HCT116 (cell line): ENCODE results near the gene PPP1R37. TPM values are rescaled to one million over a fixed set of nuclear protein-coding genes. Genes with fewer than 3 reads are reported as not detected.
A peak's percentile ranks its signal among the peaks of the same experiment; 100 is the strongest.

Experiments
- ATAC-seq: fragments of 200-7000 bp; cut with Tn5 transposase; 2 replicates; pipeline ENCODE4 v1.9.1; 2020; ENCODE audit warnings: mild to moderate bottlenecking, moderate library complexity
- BruUV-seq: library from RNA; stranded (reverse); fragments of 400-500 nt; replicated peaks from 2 replicates; lab custom pipeline; 2021; lab: Mats Ljungman, UMichigan
- CTCF ChIA-PET: fragments of 300-600 bp; sonication (Branson Sonifier 250); formaldehyde crosslinking; loops from one replicate; lab custom pipeline; 2021; ENCODE audit warnings: antibody characterized with exemption; lab: Charles Lee
- POLR2A ChIA-PET: fragments of 300-600, 350-600 bp; sonication (Branson Sonifier 250); formaldehyde crosslinking; loops from one replicate; lab custom pipeline; 2021; ENCODE audit warnings: antibody characterized with exemption; lab: Charles Lee
- RAD21 ChIA-PET, 2 experiments: fragments of 300-600 bp; sonication (Branson Sonifier 250); formaldehyde crosslinking; loops; one replicate each; lab custom pipeline; 2023; ENCODE audit warnings: low total read pairs in 2 of 2; ENCODE audit not compliant: uncharacterized antibody in 2 of 2, unreplicated experiment in 2 of 2, low non-redundant PET in 1 of 2; lab: Charles Lee
- DNase-seq: peaks from one replicate; pipeline ENCODE4 v3.0.0-alpha.2; 2010; ENCODE audit warnings: low read depth, low spot score
- H2AFZ ChIP-seq: fragments of 200-600 bp; shearing (Covaris generic), sonication (generic); 2 replicates; pipeline ENCODE4 v1.6.1; 2017; ENCODE audit warnings: low read depth, mixed run types, mixed read lengths, antibody characterized with exemption, low read length; ENCODE audit not compliant: poor library complexity, severe bottlenecking
- H3K27ac ChIP-seq: 2 replicates; pipeline ENCODE4 v1.5.1; 2012; ENCODE audit warnings: low read depth, low read length
- H3K27me3 ChIP-seq: fragments of 200-600 bp; sonication (generic); 2 replicates; pipeline ENCODE4 v1.6.1; 2016; ENCODE audit warnings: mixed run types, low read length, mixed read lengths; ENCODE audit not compliant: insufficient read depth
- H3K36me3 ChIP-seq, 2 experiments: fragments of 200-500 bp in 1 of 2; fragments of 200-600 bp in 1 of 2; sonication (Bioruptor generic) in 1 of 2; sonication (generic) in 1 of 2; 2 replicates each; pipeline versions ENCODE4 v1.5.1 to v1.6.1; 2014 to 2016; ENCODE audit warnings: low read length in 2 of 2, inconsistent platforms in 1 of 2, mixed read lengths in 1 of 2, mixed run types in 1 of 2; ENCODE audit not compliant: insufficient read depth in 2 of 2, control insufficient read depth in 1 of 2
- H3K4me1 ChIP-seq, 2 experiments: fragments of 200-600 bp in 1 of 2; sonication (generic) in 1 of 2; 2 replicates each; pipeline versions ENCODE4 v1.5.1 to v1.6.1; 2012 to 2017; ENCODE audit warnings: low read length in 2 of 2, inconsistent platforms in 1 of 2, mild to moderate bottlenecking in 1 of 2, mixed read lengths in 1 of 2, mixed run types in 1 of 2, moderate library complexity in 1 of 2; ENCODE audit not compliant: insufficient read depth in 2 of 2, control insufficient read depth in 1 of 2
- H3K4me2 ChIP-seq: fragments of 200-600 bp; sonication (generic); 2 replicates; pipeline ENCODE4 v1.6.1; 2017; ENCODE audit warnings: mixed run types, low read length, mixed read lengths
- H3K4me3 ChIP-seq, 2 experiments: fragments of 200-600 bp in 1 of 2; sonication (generic) in 1 of 2; replicated peaks in 1 of 2; 2 replicates each; pipeline ENCODE4 v1.5.1; 2011 to 2016; ENCODE audit warnings: low read length in 2 of 2, control low read depth in 1 of 2, low read depth in 1 of 2, mild to moderate bottlenecking in 1 of 2, mixed read lengths in 1 of 2, mixed run types in 1 of 2
- H3K79me2 ChIP-seq: fragments of 200-600 bp; sonication (generic); 2 replicates; pipeline ENCODE4 v1.6.1; 2017; ENCODE audit warnings: mild to moderate bottlenecking, mixed run types, low read length, moderate library complexity, mixed read lengths; ENCODE audit not compliant: insufficient read depth
- H3K9ac ChIP-seq: fragments of 200-600 bp; sonication (generic); 2 replicates; pipeline ENCODE4 v1.6.1; 2016; ENCODE audit warnings: low read length, mixed read lengths
- H3K9me2 ChIP-seq: fragments of 200-600 bp; sonication (generic), shearing (Covaris generic); 2 replicates; pipeline ENCODE4 v1.6.1; 2017; ENCODE audit warnings: mixed run types, mild to moderate bottlenecking, moderate library complexity; ENCODE audit not compliant: insufficient read depth
- H3K9me3 ChIP-seq, 2 experiments: fragments of 200-500 bp in 1 of 2; fragments of 200-600 bp in 1 of 2; sonication (Bioruptor generic) in 1 of 2; sonication (generic) in 1 of 2; 2 replicates each; pipeline ENCODE4 v1.6.1; 2014 to 2017; ENCODE audit warnings: low read length in 2 of 2, mixed read lengths in 2 of 2, inconsistent platforms in 1 of 2, low read depth in 1 of 2, mild to moderate bottlenecking in 1 of 2, mixed run types in 1 of 2, moderate library complexity in 1 of 2; ENCODE audit not compliant: control insufficient read depth in 1 of 2, insufficient read depth in 1 of 2
- H4K20me1 ChIP-seq: fragments of 200-600 bp; sonication (generic), shearing (Covaris generic); 2 replicates; pipeline ENCODE4 v1.6.1; 2017; ENCODE audit warnings: mixed run types, mild to moderate bottlenecking, moderate library complexity; ENCODE audit not compliant: insufficient read depth
- CEBPB ChIP-seq: IDR thresholded peaks from 2 replicates; pipeline ENCODE4 v1.6.1; 2012; ENCODE audit warnings: low read depth
- CTCF ChIP-seq, 3 experiments: fragments of 200-600 bp in 1 of 3; sonication (generic) in 1 of 3; IDR thresholded peaks in 2 of 3; conservative IDR thresholded peaks in 1 of 3; 2 replicates each; pipeline ENCODE4 v1.5.1; 2012 to 2017; ENCODE audit warnings: low read depth in 2 of 3, low read length in 2 of 3, antibody characterized with exemption in 1 of 3, borderline replicate concordance in 1 of 3, control low read depth in 1 of 3, mild to moderate bottlenecking in 1 of 3, mixed read lengths in 1 of 3, mixed run types in 1 of 3, moderate library complexity in 1 of 3; ENCODE audit not compliant: insufficient read depth in 1 of 3
- ELF1 ChIP-seq: IDR thresholded peaks from 2 replicates; pipeline ENCODE4 v1.6.1; 2012; ENCODE audit warnings: low read depth, borderline replicate concordance
- MAX ChIP-seq: IDR thresholded peaks from 2 replicates; pipeline ENCODE4 v1.6.1; 2012
- POLR2A ChIP-seq: IDR thresholded peaks from 2 replicates; pipeline ENCODE4 v1.7.0; 2011; ENCODE audit warnings: borderline replicate concordance; ENCODE audit not compliant: insufficient read depth, insufficient read length; ENCODE audit errors: extremely low read depth
- RAD21 ChIP-seq: IDR thresholded peaks from 2 replicates; pipeline ENCODE4 v1.6.1; 2012; ENCODE audit warnings: low read depth, mild to moderate bottlenecking
- SIN3A ChIP-seq: IDR thresholded peaks from 2 replicates; pipeline ENCODE4 v1.6.1; 2012; ENCODE audit warnings: low read depth
- SP1 ChIP-seq: IDR thresholded peaks from 2 replicates; pipeline ENCODE4 v1.6.1; 2012; ENCODE audit warnings: low read depth
- TCF7L2 ChIP-seq: IDR thresholded peaks from 2 replicates; pipeline ENCODE4 v1.7.0; 2011; ENCODE audit warnings: borderline replicate concordance, inconsistent platforms; ENCODE audit not compliant: insufficient read depth, insufficient read length; ENCODE audit errors: extremely low read depth
- intact Hi-C: fragments of 100-400 bp; cut with micrococcal nuclease; formaldehyde crosslinking; loops from 2 replicates; pipeline ENCODE4 v1.10.0; 2022
- total RNA-seq: library from RNA; stranded (reverse); gene quantifications from one replicate; pipeline ENCODE4 v1.2.1, GENCODE V29; 2021; ENCODE audit not compliant: unreplicated experiment
- TF ChIP-seq, protein P1 (sequence below): IDR thresholded peaks from 2 replicates; pipeline ENCODE4 v1.6.1; 2012

PPP1R37 gene
- total RNA-seq, 1 experiment from 2014 or later: 32.7 TPM

DNA sequence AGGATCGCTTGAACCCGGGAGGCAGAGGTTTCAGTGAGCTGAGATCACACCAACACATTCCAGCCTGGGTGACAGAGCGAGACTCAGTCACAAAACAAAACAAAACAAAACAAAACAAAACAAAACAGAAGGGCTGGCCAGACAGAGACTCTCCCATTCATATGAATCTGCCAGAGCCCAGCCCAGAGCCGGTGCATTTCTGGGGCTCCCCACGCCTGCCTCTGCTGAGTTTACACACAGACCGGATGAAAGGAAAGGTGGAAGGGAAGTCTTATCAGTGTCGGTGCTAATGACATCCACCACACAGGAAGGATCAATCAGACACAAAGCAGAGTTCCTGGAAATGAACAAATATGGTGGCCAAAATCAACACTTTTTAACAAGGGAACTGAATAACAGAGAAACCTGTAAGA, 78.2 kb downstream of the PPP1R37 start:
- Histone ChIP-seq H3K79me2 (no peaks in the 10 kb centered on the region), H3K9me3 (no peaks in the 10 kb centered on the region), H3K27ac (no peak overlapping the region), H3K9ac (no peak overlapping the region), H3K4me2 (no peak overlapping the region), H3K27me3 (no peaks in the 10 kb centered on the region), H4K20me1 (no peaks in the 10 kb centered on the region), H3K9me2 (no peaks in the 10 kb centered on the region), H3K4me1 (peaks cover 4 to 14% of the 10 kb centered on the region in 2 experiments; a peak in 2 of 4 replicates), H3K36me3 (no peaks in the 10 kb centered on the region), H3K4me3 (no peak overlapping the region), H2AFZ (no peak overlapping the region)
- BruUV-seq: no TSS peak
- intact Hi-C loops: loop anchor here (10.0 kb wide), 1 partner anchor 76 kb away; the partner anchor contains the start of gene PPP1R37
- TF ChIP-seq SIN3A (no peak), CTCF (IDR thresholded peaks at IDR 0.05 in 2 of 3, conservative IDR thresholded peaks at IDR 0.05 in 1 of 3; ENCODE audit: borderline replicate concordance in 1 of 3, insufficient read depth in 1 of 3, low read depth in 2 of 3, low read length in 2 of 3) (no peak), TCF7L2 (no peak), SP1 (no peak)
- TF ChIP-seq, protein P1, sequence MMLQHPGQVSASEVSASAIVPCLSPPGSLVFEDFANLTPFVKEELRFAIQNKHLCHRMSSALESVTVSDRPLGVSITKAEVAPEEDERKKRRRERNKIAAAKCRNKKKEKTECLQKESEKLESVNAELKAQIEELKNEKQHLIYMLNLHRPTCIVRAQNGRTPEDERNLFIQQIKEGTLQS: no peak
- ATAC-seq: no peak
- ChIA-PET POLR2A (no interaction called here), RAD21 (no interaction called here), CTCF (no interaction called here)
- no peak for DNase-seq

- H3K36me3 ChIP-seq: no peaks in the 10 kb centered on the region
- peaks cover 4 to 18% of the 10 kb centered on the region in 2 experiments; a peak in 2 of 4 replicates for H3K4me1 ChIP-seq
- H3K9me3 ChIP-seq: no peaks in the 10 kb centered on the region
- ATAC-seq: no peak
- H3K9ac ChIP-seq: 0 out of 2 replicates have a peak overlapping the region, but pooled peaks have one; percentile 14
- H3K4me3 ChIP-seq: no peak overlapping the region
- no peaks in the 10 kb centered on the region for H4K20me1 ChIP-seq
- H2AFZ ChIP-seq: no peak overlapping the region
- BruUV-seq: no TSS peak
- ChIA-PET CTCF (no interaction called here), POLR2A (no interaction called here), RAD21 (no interaction called here)
- no peaks in the 10 kb centered on the region for H3K9me2 ChIP-seq
- H3K79me2 ChIP-seq: no peaks in the 10 kb centered on the region
- TF ChIP-seq, protein P1: no peak
- no peak for TF ChIP-seq POLR2A
- TF ChIP-seq RAD21: no peak
- no peak for TF ChIP-seq MAX
- TF ChIP-seq CEBPB: no peak
- no peak for TF ChIP-seq ELF1
- H3K27ac ChIP-seq: no peak overlapping the region
- intact Hi-C loops: loop anchor here (10.0 kb wide), 1 partner anchor 77 kb away; the partner anchor contains the start of gene PPP1R37
- no peaks in the 10 kb centered on the region for H3K27me3 ChIP-seq
- no peak for DNase-seq
- no peak overlapping the region for H3K4me2 ChIP-seq
These were observed 79.2 kb downstream of the PPP1R37 start for GRCh38 chr19:45172173-45172572.
